ENCODE measurements around the gene FNDC11. TPM values are rescaled to one million over a fixed set of nuclear protein-coding genes. Genes with fewer than 3 reads are reported as not detected.

The FNDC11 gene
- polyA plus RNA-seq, 6 donors from 2014 or later, result 0.08 to 5.2 (median 1.8) TPM

- no peaks in the 10 kb centered on the region for H3K36me3 Mint-ChIP-seq
- H3K27me3 Mint-ChIP-seq, result no peaks in the 10 kb centered on the region
- ATAC-seq (ENCODE audit: low read depth in 2 of 2), result peak; percentile 35 to 43
- H3K4me3 Mint-ChIP-seq, result peak overlapping the region; percentile 76 to 87 (median 81)
- H3K9me3 Mint-ChIP-seq, result no peaks in the 10 kb centered on the region
- peak overlapping the region; percentile 72 to 94 (median 86) for H3K27ac Mint-ChIP-seq
- peak; percentile 48 for DNase-seq
- H3K4me1 Mint-ChIP-seq, result peaks cover 13 to 33% (median 19%) of the 10 kb centered on the region in 3 donors
Observed at GRCh38 chr20:63538204-63539091, 15.5 kb upstream of the FNDC11 start.

- Mint-ChIP-seq H3K4me1 (peaks cover 15 to 39% (median 24%) of the 10 kb centered on the region in 3 donors), H3K9me3 (no peaks in the 10 kb centered on the region), H3K27me3 (no peaks in the 10 kb centered on the region), H3K4me3 (peak overlapping the region in 4 of 8 donors; percentile 21 to 79 (median 26)), H3K27ac (peak overlapping the region in 2 of 6 donors; percentile 36 to 49), H3K36me3 (no peaks in the 10 kb centered on the region)
- ATAC-seq (ENCODE audit: low read depth in 2 of 2) (no peak), DNase-seq (no peak)
Observed at GRCh38 chr20:63539092-63539430, 14.9 kb upstream of the FNDC11 start.

- peak overlapping the region in 4 of 6 donors; percentile 29 to 89 (median 60) for H3K27ac Mint-ChIP-seq
- peak overlapping the region in 6 of 8 donors; percentile 21 to 79 (median 40) for H3K4me3 Mint-ChIP-seq
- ATAC-seq (ENCODE audit: low read depth in 2 of 2) (no peak), DNase-seq (no peak)
- H3K4me1 Mint-ChIP-seq, result peaks cover 15 to 43% (median 28%) of the 10 kb centered on the region in 3 donors
- H3K27me3 Mint-ChIP-seq, result no peaks in the 10 kb centered on the region
- H3K36me3 Mint-ChIP-seq, result no peaks in the 10 kb centered on the region
- no peaks in the 10 kb centered on the region for H3K9me3 Mint-ChIP-seq
Observed at GRCh38 chr20:63539441-63540370, 14.3 kb upstream of the FNDC11 start.

- peak overlapping the region in 2 of 8 donors; percentile 14 to 24 for H3K4me3 Mint-ChIP-seq
Observed at GRCh38 chr20:63540417-63541186, 13.4 kb upstream of the FNDC11 start.

GRCh38 chr20:63541371-63541770 is 12.6 kb upstream of the FNDC11 start:
- Mint-ChIP-seq H3K27me3 (no peaks in the 10 kb centered on the region), H3K4me3 (no peak overlapping the region), H3K4me1 (peaks cover 25 to 55% (median 33%) of the 10 kb centered on the region in 3 donors), H3K36me3 (no peaks in the 10 kb centered on the region), H3K27ac (peak overlapping the region in 1 of 6 donors; percentile 24), H3K9me3 (no peaks in the 10 kb centered on the region)
- DNase-seq (no peak), ATAC-seq (ENCODE audit: low read depth in 2 of 2) (no peak)

More at GRCh38 chr20:63540417-63541186, 13.4 kb upstream of the FNDC11 start:
- no peaks in the 10 kb centered on the region for H3K27me3 Mint-ChIP-seq
- H3K27ac Mint-ChIP-seq, result peak overlapping the region in 1 of 6 donors; percentile 13
- H3K9me3 Mint-ChIP-seq, result no peaks in the 10 kb centered on the region
- no peak for DNase-seq
- H3K4me1 Mint-ChIP-seq, result peaks cover 20 to 52% (median 35%) of the 10 kb centered on the region in 3 donors
- H3K36me3 Mint-ChIP-seq, result no peaks in the 10 kb centered on the region
- ATAC-seq (ENCODE audit: low read depth in 2 of 2), result no peak

GRCh38 chr20:63542031-63542559 is 11.9 kb upstream of the FNDC11 start:
- Mint-ChIP-seq H3K4me1 (peaks cover 25 to 53% (median 29%) of the 10 kb centered on the region in 3 donors), H3K36me3 (no peaks in the 10 kb centered on the region), H3K27me3 (no peaks in the 10 kb centered on the region), H3K27ac (peak overlapping the region in 1 of 6 donors; percentile 74), H3K4me3 (peak overlapping the region in 2 of 8 donors; percentile 16 to 54), H3K9me3 (no peaks in the 10 kb centered on the region)
- DNase-seq (no peak), ATAC-seq (ENCODE audit: low read depth in 2 of 2) (no peak)

GRCh38 chr20:63542696-63543095 is 11.3 kb upstream of the FNDC11 start:
- ATAC-seq (ENCODE audit: low read depth in 2 of 2) (peak; percentile 8 to 39), DNase-seq (peak; percentile 53)
- H3K36me3 Mint-ChIP-seq, result no peaks in the 10 kb centered on the region
- H3K4me3 Mint-ChIP-seq, result peak overlapping the region in 6 of 8 donors; percentile 6 to 82 (median 42)
- no peaks in the 10 kb centered on the region for H3K9me3 Mint-ChIP-seq
- H3K4me1 Mint-ChIP-seq, result peaks cover 25 to 47% (median 26%) of the 10 kb centered on the region in 3 donors
- H3K27ac Mint-ChIP-seq, result peak overlapping the region in 4 of 6 donors; percentile 74 to 89 (median 79)
- H3K27me3 Mint-ChIP-seq, result no peaks in the 10 kb centered on the region

- peak overlapping the region in 3 of 6 donors; percentile 74 to 89 (median 79) for H3K27ac Mint-ChIP-seq
- H3K36me3 Mint-ChIP-seq, result no peaks in the 10 kb centered on the region
- DNase-seq (no peak), ATAC-seq (ENCODE audit: low read depth in 2 of 2) (no peak)
- no peaks in the 10 kb centered on the region for H3K27me3 Mint-ChIP-seq
- H3K9me3 Mint-ChIP-seq, result no peaks in the 10 kb centered on the region
- peak overlapping the region in 1 of 8 donors; percentile 59 for H3K4me3 Mint-ChIP-seq
- H3K4me1 Mint-ChIP-seq, result peaks cover 23 to 43% (median 24%) of the 10 kb centered on the region in 3 donors
Observed at GRCh38 chr20:63543131-63543530, 10.8 kb upstream of the FNDC11 start.

GRCh38 chr20:63543733-63544132 is 10.2 kb upstream of the FNDC11 start:
- Mint-ChIP-seq H3K27ac (peak overlapping the region in 1 of 6 donors; percentile 25), H3K4me3 (peak overlapping the region in 1 of 8 donors; percentile 62), H3K36me3 (no peaks in the 10 kb centered on the region), H3K4me1 (peaks cover 25 to 47% (median 27%) of the 10 kb centered on the region in 3 donors), H3K9me3 (no peaks in the 10 kb centered on the region), H3K27me3 (no peaks in the 10 kb centered on the region)
- ATAC-seq (ENCODE audit: low read depth in 2 of 2), result no peak
- no peak for DNase-seq

GRCh38 chr20:63544241-63544957 is 9.6 kb upstream of the FNDC11 start:
- peaks cover 30 to 48% (median 31%) of the 10 kb centered on the region in 3 donors for H3K4me1 Mint-ChIP-seq
- no peaks in the 10 kb centered on the region for H3K9me3 Mint-ChIP-seq
- no peaks in the 10 kb centered on the region for H3K36me3 Mint-ChIP-seq
- H3K4me3 Mint-ChIP-seq, result no peak overlapping the region
- no peak overlapping the region for H3K27ac Mint-ChIP-seq
- DNase-seq, result no peak
- no peak for ATAC-seq (ENCODE audit: low read depth in 2 of 2)
- no peaks in the 10 kb centered on the region for H3K27me3 Mint-ChIP-seq

GRCh38 chr20:63544958-63545516 is 8.9 kb upstream of the FNDC11 start:
- no peak for ATAC-seq (ENCODE audit: low read depth in 2 of 2)
- no peaks in the 10 kb centered on the region for H3K9me3 Mint-ChIP-seq
- peaks cover 36 to 54% (median 36%) of the 10 kb centered on the region in 3 donors for H3K4me1 Mint-ChIP-seq
- H3K4me3 Mint-ChIP-seq, result peak overlapping the region in 2 of 8 donors; percentile 3 to 6
- peak overlapping the region in 2 of 6 donors; percentile 53 to 81 for H3K27ac Mint-ChIP-seq
- peaks cover 0 to 2% (median 0%) of the 10 kb centered on the region in 3 donors for H3K27me3 Mint-ChIP-seq
- DNase-seq, result no peak
- no peaks in the 10 kb centered on the region for H3K36me3 Mint-ChIP-seq
